ENCODE data around the gene SNHG17. TPM values are rescaled to one million over a fixed set of nuclear protein-coding genes. Genes with fewer than 3 reads are reported as not detected.
A peak's percentile ranks its signal among the peaks of the same experiment; 100 is the strongest.

SNHG17 gene
- total and polyA plus RNA-seq, 2 donors (not counting 1 experiment from before 2014, with no cell fraction given) = 49.6 to 78.0 TPM

DNA sequence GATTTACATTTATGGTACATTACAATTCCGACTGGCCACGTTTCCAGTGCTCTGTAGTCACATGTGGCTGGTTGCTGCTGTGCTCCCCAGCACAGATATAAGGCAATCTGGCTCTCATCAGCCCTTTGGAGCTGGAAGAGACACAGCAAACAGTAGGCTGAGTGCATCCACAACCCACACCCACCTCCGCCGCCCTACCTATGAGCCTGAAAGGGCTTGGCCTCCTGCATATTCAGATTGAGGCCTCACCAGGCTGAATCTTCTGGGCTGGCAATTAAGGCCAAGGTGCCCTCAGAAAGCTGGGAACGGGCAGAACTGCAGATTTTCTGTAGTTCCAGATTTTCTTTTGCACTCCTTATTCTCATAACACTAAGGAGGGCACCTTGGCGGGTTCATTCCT, 2.7 kb upstream of the SNHG17 start:
- peaks cover 11 to 13% of the 10 kb centered on the region in 2 donors for H3K4me1 ChIP-seq (ENCODE audit: control insufficient read depth in 2 of 2, insufficient read depth in 2 of 2, low read length in 2 of 2)
- H3K9me3 ChIP-seq (ENCODE audit: control extremely low read depth in 1 of 3, control insufficient read depth in 2 of 3, insufficient read depth in 1 of 3, low read length in 2 of 3) = no peaks in the 10 kb centered on the region
- Mint-ChIP-seq H3K9me3 (ENCODE audit: insufficient read depth) (no peaks in the 10 kb centered on the region), H3K27ac (no peak overlapping the region), H3K27me3 (peaks cover 20% of the 10 kb centered on the region), H3K4me1 (peaks cover 19% of the 10 kb centered on the region), H3K4me3 (no peak overlapping the region)
- ATAC-seq (ENCODE audit: low read depth) = no peak
- H3K36me3 ChIP-seq (replicated peaks in 1 of 2; ENCODE audit: control extremely low read depth in 1 of 2, control insufficient read depth in 1 of 2, extremely low read depth in 1 of 2, insufficient read depth in 2 of 2, low read length in 1 of 2) = peaks cover 0 to 5% of the 10 kb centered on the region in 2 experiments
- H3K9ac ChIP-seq (ENCODE audit: low read length) = no peak overlapping the region
- POLR2A ChIA-PET = interaction anchor here (0.9 kb wide), 1 partner anchor 8 kb away, joined by 3 read pairs; no protein-coding TSS in a partner anchor
- no peak for DNase-seq
- CTCF ChIA-PET = interaction anchor here (0.6 to 2.9 kb wide), 4 partner anchors 9 to 320 kb away, joined by 3 to 21 read pairs (median 4); no protein-coding TSS in a partner anchor
- H4K20me1 ChIP-seq (ENCODE audit: control insufficient read depth, insufficient read depth, low read length, poor library complexity, severe bottlenecking) = peaks cover 17% of the 10 kb centered on the region
- no peak overlapping the region for H2AFZ ChIP-seq (ENCODE audit: insufficient read depth, low read depth, low read length, poor library complexity, severe bottlenecking)
- peaks cover 17% of the 10 kb centered on the region for H3K79me2 ChIP-seq (ENCODE audit: control insufficient read depth, insufficient read depth, low read length)
- TF ChIP-seq, protein P1, sequence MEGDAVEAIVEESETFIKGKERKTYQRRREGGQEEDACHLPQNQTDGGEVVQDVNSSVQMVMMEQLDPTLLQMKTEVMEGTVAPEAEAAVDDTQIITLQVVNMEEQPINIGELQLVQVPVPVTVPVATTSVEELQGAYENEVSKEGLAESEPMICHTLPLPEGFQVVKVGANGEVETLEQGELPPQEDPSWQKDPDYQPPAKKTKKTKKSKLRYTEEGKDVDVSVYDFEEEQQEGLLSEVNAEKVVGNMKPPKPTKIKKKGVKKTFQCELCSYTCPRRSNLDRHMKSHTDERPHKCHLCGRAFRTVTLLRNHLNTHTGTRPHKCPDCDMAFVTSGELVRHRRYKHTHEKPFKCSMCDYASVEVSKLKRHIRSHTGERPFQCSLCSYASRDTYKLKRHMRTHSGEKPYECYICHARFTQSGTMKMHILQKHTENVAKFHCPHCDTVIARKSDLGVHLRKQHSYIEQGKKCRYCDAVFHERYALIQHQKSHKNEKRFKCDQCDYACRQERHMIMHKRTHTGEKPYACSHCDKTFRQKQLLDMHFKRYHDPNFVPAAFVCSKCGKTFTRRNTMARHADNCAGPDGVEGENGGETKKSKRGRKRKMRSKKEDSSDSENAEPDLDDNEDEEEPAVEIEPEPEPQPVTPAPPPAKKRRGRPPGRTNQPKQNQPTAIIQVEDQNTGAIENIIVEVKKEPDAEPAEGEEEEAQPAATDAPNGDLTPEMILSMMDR (IDR thresholded peaks at IDR 0.05) = no peak
- H3K27me3 ChIP-seq (replicated peaks in 1 of 4; ENCODE audit: control extremely low read depth in 1 of 4, control insufficient read depth in 3 of 4, insufficient read depth in 4 of 4, low read length in 3 of 4) = peaks cover 0 to 9% (median 2%) of the 10 kb centered on the region in 4 experiments
- no peak overlapping the region for H3K4me3 ChIP-seq (ENCODE audit: control extremely low read depth in 1 of 5, extremely low read depth in 1 of 5, insufficient read depth in 1 of 5, low read depth in 2 of 5, low read length in 4 of 5)
- 94% methylated on average over 4 of the region's 6 CpGs for WGBS (ENCODE audit: insufficient coverage)
- no peak overlapping the region for H3K4me2 ChIP-seq (replicated peaks; ENCODE audit: low read depth, low read length, poor library complexity, severe bottlenecking)
- no peak overlapping the region for H3K27ac ChIP-seq (ENCODE audit: low read length in 2 of 2)
- intact Hi-C loops (cut with micrococcal nuclease) = no loop called here

DNA sequence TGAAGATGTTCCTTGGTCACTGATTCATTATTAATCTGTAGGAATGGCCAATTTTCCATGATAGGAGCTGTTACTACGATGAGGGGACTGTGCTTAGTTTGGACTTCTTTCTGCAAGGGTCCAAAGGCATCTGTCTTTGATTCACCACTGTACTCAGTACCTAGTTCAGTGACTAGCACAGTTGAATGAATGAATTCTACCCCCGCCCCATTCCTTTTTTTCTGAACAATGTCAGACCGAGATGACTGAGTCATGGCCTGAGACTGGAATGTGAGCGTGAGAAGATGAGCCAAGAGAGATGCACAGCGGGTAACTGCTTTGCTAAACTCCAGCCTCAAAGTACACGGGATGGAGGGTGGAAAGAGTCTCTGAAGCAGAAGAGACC, 419 bp upstream of the SNHG17 start:
- Histone ChIP-seq H3K4me3 (ENCODE audit: control extremely low read depth in 1 of 5, extremely low read depth in 1 of 5, insufficient read depth in 1 of 5, low read depth in 2 of 5, low read length in 4 of 5) (no peak overlapping the region), H3K4me1 (ENCODE audit: control insufficient read depth in 2 of 2, insufficient read depth in 2 of 2, low read length in 2 of 2) (peaks cover 11 to 13% of the 10 kb centered on the region in 2 donors), H3K27me3 (replicated peaks in 1 of 4; ENCODE audit: control extremely low read depth in 1 of 4, control insufficient read depth in 3 of 4, insufficient read depth in 4 of 4, low read length in 3 of 4) (peaks cover 0 to 7% (median 0%) of the 10 kb centered on the region in 4 experiments), H3K27ac (ENCODE audit: low read length in 2 of 2) (no peak overlapping the region), H3K36me3 (replicated peaks in 1 of 2; ENCODE audit: control extremely low read depth in 1 of 2, control insufficient read depth in 1 of 2, extremely low read depth in 1 of 2, insufficient read depth in 2 of 2, low read length in 1 of 2) (peaks cover 0 to 22% of the 10 kb centered on the region in 2 experiments), H3K79me2 (ENCODE audit: control insufficient read depth, insufficient read depth, low read length) (peaks cover 32% of the 10 kb centered on the region), H3K4me2 (replicated peaks; ENCODE audit: low read depth, low read length, poor library complexity, severe bottlenecking) (peak overlapping the region; percentile 83), H2AFZ (ENCODE audit: insufficient read depth, low read depth, low read length, poor library complexity, severe bottlenecking) (peak overlapping the region; percentile 83), H3K9me3 (ENCODE audit: control extremely low read depth in 1 of 3, control insufficient read depth in 2 of 3, insufficient read depth in 1 of 3, low read length in 2 of 3) (no peaks in the 10 kb centered on the region), H4K20me1 (ENCODE audit: control insufficient read depth, insufficient read depth, low read length, poor library complexity, severe bottlenecking) (peaks cover 38% of the 10 kb centered on the region), H3K9ac (ENCODE audit: low read length) (no peak overlapping the region)
- intact Hi-C loops (cut with micrococcal nuclease) = loop anchor here (1.0 to 2.0 kb wide), 3 partner anchors 11 to 403 kb away; partner anchors contain the start of genes RPRD1B and TTI1
- no peak for ATAC-seq (ENCODE audit: low read depth)
- peaks cover 27% of the 10 kb centered on the region for H3K4me1 Mint-ChIP-seq
- H3K27me3 Mint-ChIP-seq = peaks cover 12% of the 10 kb centered on the region
- H3K4me3 Mint-ChIP-seq = peak overlapping the region; percentile 99
- ChIA-PET CTCF (interaction anchor here (0.8 to 6.1 kb wide), 7 partner anchors 11 to 378 kb away, joined by 3 to 156 read pairs (median 4); partner anchors contain the start of genes ACTR5 and RALGAPB), POLR2A (interaction anchor here (0.8 to 1.3 kb wide), 5 partner anchors 10 to 37 kb away, joined by 3 to 36 read pairs (median 3); partner anchors contain the start of gene RALGAPB)
- peak overlapping the region; percentile 98 for H3K27ac Mint-ChIP-seq
- no peaks in the 10 kb centered on the region for H3K9me3 Mint-ChIP-seq (ENCODE audit: insufficient read depth)
- no peak for DNase-seq
- WGBS (ENCODE audit: insufficient coverage) = 84% methylated on average over 5 of the region's 6 CpGs
- TF ChIP-seq EZH2 (IDR thresholded peaks at IDR 0.05; ENCODE audit: borderline replicate concordance, insufficient read depth, low read depth, low read length, poor library complexity, severe bottlenecking) = no peak
- TF ChIP-seq, protein P1 (IDR thresholded peaks at IDR 0.05) = peak; percentile 53

All from B cell (primary cell).